ENCODE measurements around the gene MS4A1.
"Not testable (repeated sequence)": the region's sequence is repeated elsewhere in the genome, so short reads cannot be mapped to it uniquely, and the experiment has no call there.

The MS4A1 gene

DNA sequence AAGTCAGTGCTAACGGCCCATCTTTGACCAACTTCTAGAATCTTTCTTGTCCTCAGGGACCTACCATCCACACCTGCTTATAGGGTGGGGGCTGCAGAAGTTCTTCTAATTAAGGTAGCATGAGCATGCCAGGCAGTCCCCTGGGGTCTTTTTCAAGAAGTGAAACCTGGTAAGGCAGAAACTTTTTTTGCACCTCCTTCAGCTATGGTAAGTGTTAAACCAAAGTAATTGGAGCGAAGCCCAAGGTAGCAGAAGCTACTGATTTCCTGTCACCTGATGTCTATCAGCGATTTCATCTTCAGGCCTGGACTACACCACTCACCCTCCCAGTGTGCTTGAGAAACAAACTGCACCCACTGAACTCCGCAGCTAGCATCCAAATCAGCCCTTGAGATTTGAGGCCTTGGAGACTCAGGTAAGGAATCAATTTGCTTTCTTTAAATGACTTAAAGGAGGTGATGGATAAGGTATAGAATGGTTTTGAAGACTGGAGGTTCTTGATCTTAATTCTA, at the start of gene MS4A1:
MS4A1 (plus strand) TSS at position 317 of the 512 bp plus-strand sequence. CDS start 6,528 bp downstream, outside the sequence.
- DNase-seq (ENCODE audit: low spot score) = peak; percentile 16

DNA sequence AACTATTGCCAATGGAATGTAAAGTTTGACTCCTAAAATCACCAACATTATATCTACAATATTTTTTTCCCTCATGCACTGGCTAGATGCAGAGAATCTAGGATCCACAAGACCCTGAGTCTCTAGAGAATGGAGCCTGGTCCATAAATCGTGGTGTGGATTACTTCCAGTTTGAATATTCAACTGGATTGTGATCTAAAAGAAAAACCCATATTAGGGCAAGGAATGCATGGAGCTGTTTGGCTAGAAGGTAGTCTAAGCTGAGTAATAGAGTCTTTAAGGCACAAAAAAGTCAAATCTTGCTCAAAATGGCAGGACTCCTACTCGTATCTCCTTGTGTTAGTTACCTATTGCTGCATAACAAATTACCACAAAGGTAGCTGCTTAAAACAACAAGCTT, 35.6 kb upstream of the MS4A1 start:
- DNase-seq (ENCODE audit: low spot score) = no peak

DNA sequence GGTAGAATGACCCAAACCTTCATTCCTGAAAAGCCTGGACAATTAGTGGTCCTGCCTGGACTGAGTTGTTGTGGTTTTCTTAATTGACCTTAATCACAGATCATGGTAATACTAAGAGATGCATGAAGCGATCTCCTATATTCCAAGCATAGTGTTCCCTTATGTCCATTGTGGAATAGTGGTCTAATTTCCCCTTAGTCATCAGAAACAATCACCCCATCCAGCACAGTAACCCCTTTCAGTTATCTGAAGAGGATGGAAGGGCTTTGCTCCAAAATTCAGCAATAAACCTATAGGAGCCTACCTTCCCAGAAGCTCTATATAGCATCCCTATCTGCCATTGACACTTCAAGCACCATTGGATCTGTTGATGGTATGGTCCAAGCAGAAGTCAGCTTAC, 33.0 kb upstream of the MS4A1 start:
- DNase-seq (ENCODE audit: low spot score) = no peak

DNA sequence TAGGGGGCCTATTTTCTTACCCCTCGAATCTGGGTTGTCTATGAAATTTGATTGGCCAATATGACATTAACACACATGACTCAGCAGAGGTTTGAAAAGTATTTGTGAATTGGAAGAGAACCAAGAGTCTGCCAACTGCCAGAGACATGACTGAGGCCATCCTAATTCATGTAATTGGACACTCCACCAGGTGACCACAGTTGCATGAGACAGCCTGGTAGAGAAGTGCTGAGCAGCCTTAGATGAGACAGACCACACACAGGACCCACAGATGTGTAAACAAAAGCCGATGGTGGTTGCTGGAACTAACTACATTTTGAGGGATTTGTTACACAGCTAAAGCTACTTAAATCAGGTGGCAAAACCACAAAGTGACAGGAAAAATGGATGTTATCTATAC, 27.1 kb upstream of the MS4A1 start:
- no peak for DNase-seq (ENCODE audit: low spot score)

DNA sequence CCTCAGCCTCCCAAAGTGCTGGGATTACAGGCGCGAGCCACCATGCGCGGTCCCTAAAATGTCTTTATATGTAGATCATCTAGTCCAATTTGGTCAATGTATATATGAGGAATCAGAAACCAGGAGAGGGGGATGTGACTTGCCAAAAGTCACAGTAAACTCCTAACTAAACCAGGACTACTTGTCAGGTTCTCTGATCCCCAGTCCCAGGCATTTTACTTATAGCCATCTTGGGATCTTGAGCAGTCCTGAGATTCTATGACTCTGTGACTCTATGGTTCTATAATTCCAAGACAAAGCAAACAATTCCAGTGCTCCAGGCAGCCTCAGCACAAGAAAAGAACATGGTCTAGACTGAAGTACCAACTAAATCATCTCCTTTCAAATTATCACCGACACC, 26.4 kb upstream of the MS4A1 start, which contains the start of gene MS4A5:
MS4A5 (plus strand) TSS at position 301 of the 400 bp plus-strand sequence. CDS start 103 bp downstream, outside the sequence.
- DNase-seq (ENCODE audit: low spot score) = no peak

- DNase-seq (ENCODE audit: low spot score) = no peak
Observed at GRCh38 chr11:60431251-60431650, 24.4 kb upstream of the MS4A1 start.

GRCh38 chr11:60433401-60433800, 22.2 kb upstream of the MS4A1 start:
- DNase-seq (ENCODE audit: low spot score) = no peak

DNA sequence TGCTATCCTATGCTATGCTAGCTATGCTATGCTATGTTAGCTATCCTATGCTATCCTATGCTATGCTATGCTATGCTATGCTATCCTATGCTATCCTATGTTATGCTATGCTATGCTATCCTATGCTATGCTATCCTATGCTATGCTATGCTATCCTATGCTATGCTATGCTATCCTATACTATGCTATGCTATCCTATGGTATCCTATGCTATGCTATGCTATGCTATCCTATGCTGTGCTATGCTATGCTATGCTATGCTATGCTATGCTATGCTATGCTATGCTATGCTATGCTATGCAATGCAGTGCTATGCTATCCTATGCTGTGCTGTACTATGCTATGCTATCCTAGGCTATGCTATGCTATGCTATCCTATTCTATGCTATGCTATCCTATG, 8.6 kb upstream of the MS4A1 start:
- DNase-seq (ENCODE audit: low spot score) = no peak

DNA sequence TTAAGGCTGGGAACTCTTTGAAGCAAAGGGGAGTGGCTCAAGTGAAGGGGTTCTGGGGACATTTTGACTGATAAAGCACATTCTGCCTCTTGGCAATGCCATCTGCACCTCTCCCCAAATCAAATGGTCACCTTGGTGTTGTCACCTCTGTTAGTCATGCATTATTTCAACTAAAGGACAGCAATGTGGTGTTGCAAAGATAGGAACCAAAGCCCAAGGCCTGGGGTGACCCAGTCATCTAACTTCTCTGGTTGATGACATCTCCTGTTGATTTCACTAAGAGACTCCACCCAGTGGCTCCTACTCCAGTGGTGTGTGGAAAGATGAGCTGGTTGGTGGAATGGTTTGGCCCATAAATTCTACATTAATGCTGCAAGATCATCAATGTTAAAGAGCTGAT, 7.8 kb upstream of the MS4A1 start:
- no peak for DNase-seq (ENCODE audit: low spot score)

GRCh38 chr11:60451185-60451584, 4.5 kb upstream of the MS4A1 start:
- DNase-seq (ENCODE audit: low spot score) = not testable (repeated sequence)

DNA sequence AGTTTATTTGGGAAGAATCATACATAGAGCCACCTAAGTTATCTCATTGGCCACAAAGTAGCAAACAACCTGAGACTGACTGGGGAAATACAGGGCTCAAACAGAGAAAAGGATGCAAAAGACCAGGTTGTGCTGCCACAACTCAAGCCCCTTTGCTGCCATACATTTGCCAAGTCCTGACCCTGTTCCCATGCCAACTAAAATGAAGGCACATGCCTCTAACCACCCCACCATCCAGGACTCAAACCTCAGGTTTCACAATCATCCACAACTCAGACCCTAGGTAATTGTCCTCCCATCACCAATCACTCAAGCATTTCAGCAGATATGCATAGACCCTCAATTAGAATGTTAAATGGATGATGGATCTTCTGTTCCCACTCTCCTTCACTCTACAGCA, 1.4 kb upstream of the MS4A1 start:
- DNase-seq (ENCODE audit: low spot score) = no peak

- no peak for DNase-seq (ENCODE audit: low spot score)
Observed at GRCh38 chr11:60457576-60457975, 1.9 kb downstream of the MS4A1 start.

DNA sequence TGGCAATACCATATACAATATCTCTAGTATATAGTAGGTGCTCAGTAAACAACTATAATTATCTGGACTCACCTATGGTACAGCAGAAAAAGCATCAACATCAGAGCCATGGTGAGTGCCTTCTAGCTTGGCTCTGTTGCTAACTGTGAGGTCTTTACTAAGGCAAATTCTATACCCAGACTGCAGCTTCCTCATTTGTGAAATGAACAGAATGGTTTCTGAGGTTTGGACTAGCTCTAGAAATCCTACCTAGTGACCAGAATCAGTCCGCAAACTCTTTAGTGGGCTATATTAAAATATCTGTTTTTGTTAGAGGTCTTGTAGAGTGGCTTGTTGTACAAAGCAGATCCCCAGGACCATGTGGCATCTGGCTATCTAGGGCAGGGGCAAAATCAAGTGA, 3.7 kb downstream of the MS4A1 start:
- no peak for DNase-seq (ENCODE audit: low spot score)

GRCh38 chr11:60468829-60469228, 13.2 kb downstream of the MS4A1 start:
- DNase-seq (ENCODE audit: low spot score) = no peak

GRCh38 chr11:60469723-60470122, 14.1 kb downstream of the MS4A1 start:
- no peak for DNase-seq (ENCODE audit: low spot score)

DNA sequence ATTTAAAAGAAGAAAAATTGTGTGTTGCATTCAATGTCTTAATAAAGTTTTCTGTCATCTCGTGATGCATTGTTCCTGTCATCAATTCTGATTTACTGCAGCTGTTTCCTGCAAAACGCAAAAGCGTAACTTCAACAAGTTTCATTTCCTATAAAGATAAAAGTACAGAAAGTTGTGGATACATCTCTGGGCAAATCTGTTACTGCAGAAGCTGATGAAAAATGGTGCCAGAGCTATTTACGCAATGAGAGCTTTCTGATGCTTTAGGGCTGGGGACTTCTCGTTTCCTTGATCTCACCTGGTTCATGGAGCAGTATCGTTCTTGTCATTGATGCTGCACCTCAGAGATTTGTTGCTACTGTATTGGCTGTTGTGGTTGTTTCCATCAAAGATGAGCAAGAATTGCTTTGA, 21.4 kb downstream of the MS4A1 start:
- no peak for DNase-seq (ENCODE audit: low spot score)

- DNase-seq (ENCODE audit: low spot score) = no peak
Observed at GRCh38 chr11:60482361-60482760, 26.7 kb downstream of the MS4A1 start.

DNA sequence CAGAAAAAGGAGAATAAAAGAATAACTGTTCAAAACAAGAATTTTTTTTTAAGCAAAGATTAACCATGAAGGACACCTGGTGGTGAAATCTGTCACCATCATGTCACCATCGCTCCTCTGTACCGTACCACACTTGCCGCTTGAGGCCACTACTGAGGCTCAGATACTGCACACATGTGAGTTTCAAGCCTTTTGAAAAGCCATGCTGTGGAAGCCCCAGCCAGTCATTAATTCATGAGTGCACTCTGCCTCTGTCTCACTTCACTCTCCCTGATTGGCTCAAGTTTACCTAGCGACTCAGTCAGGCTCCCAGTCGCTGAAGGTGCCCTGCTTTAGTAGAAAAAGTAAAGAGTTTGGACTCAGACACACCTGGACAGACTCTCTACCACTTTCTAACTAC, 30.3 kb downstream of the MS4A1 start:
- DNase-seq (ENCODE audit: low spot score) = no peak

DNA sequence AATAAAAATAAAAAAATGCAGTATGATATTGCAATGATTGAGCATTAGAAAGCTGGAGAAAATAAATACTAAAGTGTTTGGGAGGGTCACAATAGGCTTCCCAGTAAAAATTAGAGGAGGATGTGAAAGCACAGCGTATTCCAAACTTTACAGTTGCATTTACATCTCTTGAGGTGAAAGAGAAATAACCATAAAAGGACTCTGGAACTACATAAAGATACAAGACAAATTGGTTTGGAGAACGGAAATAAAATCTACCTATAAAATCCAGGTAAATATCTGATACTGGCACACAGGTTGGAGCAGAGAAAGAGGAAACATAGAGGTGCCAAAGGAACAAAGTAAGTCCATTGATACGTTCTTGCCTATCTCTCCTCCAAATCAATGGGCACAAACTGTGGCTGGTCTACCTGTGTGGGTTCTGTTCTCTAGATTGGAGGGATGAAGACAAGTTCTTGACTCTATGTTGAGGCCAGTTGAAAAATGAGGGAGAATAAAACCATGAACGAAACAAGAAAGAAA, 36.9 kb downstream of the MS4A1 start, which contains the start of gene MS4A12:
MS4A12 (plus strand) TSS at position 291 of the 522 bp plus-strand sequence. CDS start 4,541 bp downstream, outside the sequence.
- DNase-seq (ENCODE audit: low spot score) = no peak

- no peak for DNase-seq (ENCODE audit: low spot score)
Observed at GRCh38 chr11:60493454-60493853, 37.8 kb downstream of the MS4A1 start.

- no peak for DNase-seq (ENCODE audit: low spot score)
Observed at GRCh38 chr11:60498399-60498798, 42.8 kb downstream of the MS4A1 start.

DNA sequence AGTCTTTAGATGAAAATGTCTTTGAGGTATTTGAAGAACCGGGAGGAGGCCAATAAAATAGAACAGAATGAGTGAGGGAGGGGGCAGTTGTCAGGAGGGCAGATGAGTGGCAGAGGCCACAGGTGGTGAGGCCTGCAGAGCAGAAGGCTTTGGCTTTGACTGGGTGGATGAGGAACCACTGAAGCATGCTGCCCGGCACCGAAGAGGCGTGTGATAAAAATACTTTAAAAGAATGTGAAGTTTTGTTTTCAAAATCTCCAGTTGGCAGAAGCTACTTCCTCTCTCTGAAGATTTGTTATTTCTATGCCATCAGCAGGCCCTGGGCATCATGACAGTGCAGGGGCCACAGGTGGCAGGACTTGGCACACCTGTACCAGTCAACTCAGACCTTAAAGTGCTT, 43.2 kb downstream of the MS4A1 start:
- DNase-seq (ENCODE audit: low spot score) = no peak

DNA sequence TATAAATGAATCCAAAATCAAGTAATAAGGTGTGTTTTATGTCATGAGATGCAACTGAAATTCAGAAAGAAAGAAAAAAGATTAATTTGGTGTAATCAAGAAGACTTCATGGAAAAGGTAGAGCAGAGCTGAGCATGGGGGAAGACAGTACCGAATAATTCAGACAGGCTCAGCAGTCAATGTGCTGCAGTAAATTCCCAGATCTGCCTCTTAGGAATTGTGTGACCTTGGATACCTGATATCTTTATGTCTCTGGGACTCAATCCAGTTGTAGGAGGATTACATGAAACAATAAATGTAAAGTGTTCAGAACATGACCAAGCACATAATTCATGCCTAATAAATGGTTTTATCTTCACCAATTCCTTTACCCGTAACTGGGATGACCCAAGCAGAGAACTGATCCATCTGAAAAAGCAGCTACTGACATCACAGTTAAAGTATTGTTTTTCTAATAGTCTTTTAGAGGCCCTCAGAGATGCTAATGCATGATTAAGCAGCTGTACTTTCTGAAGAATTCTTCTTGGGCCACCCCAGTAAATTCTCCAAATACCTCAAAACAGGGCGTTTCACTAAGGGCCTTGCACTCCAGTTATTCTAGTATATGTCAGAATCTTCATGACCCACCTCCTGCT, 44.7 kb downstream of the MS4A1 start:
- no peak for DNase-seq (ENCODE audit: low spot score)
